NCI-H446 treated with DMSO at 0.1 percent for 48 hours (cell line): ENCODE results near the gene CDKN1A.
"Not testable (repeated sequence)": the region's sequence is repeated elsewhere in the genome, so short reads cannot be mapped to it uniquely, and the experiment has no call there.

Experiments
- DNase-seq: peaks from one replicate; lab custom pipeline; 2025; lab: John Stamatoyannopoulos, UW

The CDKN1A gene

DNA sequence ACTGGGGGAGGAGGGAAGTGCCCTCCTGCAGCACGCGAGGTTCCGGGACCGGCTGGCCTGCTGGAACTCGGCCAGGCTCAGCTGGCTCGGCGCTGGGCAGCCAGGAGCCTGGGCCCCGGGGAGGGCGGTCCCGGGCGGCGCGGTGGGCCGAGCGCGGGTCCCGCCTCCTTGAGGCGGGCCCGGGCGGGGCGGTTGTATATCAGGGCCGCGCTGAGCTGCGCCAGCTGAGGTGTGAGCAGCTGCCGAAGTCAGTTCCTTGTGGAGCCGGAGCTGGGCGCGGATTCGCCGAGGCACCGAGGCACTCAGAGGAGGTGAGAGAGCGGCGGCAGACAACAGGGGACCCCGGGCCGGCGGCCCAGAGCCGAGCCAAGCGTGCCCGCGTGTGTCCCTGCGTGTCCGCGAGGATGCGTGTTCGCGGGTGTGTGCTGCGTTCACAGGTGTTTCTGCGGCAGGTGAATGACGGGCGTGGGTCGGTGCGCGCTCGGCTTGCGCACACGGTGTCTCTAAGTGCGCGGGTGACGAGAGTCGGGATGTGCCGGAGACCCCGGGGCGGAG, at the start of gene CDKN1A:
TSS of gene CDKN1A (plus strand) at position 227 of the 555 bp plus-strand sequence. CDS start 5,388 bp downstream, outside the sequence.
- peak; percentile 90 for DNase-seq

DNA sequence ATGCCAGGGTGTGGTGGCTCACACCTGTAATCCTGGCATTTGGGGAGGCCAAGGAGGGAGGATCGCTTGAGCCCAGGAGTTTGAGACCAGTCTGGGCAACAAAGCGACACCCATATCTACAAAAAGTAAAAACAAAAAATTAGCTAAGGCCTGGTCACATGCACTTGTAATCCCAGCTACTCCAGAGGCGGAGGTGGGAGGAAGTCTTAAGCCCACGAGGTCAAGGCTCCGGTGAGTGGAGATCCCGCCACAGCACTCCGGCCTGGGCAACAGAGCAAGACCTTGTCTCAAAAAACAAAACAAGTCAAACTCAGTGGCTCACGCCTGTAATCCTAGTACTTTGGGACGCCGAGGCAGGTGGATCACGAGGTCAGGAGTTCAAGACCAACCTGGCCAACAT, 48.7 kb upstream of the CDKN1A start:
- no peak for DNase-seq

DNA sequence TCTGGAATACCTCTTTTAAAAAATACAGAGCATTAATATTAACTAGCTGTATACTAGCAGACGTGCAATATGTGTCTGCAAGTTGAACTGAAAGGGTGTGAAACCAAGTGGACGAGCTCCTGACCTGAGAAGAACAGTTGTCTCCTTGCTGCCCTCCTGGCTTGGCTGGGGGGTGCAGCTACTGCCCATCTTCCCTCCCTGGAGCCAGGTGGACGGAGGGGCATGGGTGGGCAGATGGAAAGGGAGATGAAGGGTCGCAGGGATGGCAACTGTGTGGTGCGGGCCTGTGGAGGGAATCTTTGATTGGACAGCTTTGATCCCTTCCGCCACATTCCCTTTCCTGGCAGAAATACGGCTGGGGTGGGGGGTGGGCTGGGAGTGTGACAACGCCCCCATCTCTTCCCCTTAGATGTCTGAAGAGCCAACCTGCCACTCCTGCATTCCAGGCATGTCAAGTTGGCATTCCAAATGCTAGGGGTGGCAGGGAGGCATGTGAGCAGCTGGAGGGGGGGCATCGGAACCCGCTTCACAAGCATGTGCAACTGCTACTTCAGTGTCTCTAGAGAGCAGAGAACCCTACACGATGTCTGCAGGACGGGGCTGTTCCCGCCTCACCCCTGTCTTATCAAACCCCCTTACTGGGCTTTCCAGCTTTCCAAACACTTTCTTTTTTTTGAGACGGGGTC, 47.0 kb upstream of the CDKN1A start:
- no peak for DNase-seq

DNA sequence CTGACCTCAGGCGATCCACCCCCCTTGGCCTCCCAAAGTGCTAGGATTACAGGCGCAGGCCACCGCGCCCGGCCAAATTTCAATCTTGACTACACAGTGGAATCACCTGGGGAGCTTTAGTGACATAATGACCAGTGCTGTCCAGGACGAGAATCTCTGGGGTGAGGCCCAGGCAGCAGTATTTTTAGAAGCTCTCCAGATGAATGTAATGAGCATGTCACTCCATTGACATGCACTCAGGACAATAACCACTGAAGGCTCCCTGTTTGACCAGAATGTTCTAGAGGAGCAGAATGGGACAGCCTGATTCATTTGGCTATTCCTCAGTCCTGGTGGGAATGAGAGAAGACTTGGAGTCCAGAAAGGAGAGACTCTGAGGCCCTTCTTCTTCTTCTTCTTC, 45.1 kb upstream of the CDKN1A start:
- DNase-seq, result no peak

DNA sequence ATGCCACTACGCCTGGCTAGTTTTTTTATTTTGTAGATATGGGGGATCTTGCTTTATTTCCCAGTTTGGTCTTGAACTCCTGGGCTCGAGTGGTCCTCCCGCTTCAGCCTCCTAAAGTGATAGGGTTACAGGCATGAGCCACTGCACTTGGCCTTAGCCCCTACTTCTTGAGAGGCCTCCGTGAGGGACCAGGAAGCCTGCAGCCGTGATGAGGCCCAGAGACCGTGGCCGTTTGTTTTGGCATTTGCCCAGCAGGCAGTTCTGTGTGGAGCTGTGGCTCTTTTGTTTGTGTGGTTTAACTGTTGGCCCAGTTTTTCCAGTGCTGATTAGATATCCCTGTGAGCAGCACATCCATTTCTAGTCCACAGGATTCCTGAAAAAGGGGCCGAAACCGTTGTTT, 44.6 kb upstream of the CDKN1A start:
- no peak for DNase-seq

DNA sequence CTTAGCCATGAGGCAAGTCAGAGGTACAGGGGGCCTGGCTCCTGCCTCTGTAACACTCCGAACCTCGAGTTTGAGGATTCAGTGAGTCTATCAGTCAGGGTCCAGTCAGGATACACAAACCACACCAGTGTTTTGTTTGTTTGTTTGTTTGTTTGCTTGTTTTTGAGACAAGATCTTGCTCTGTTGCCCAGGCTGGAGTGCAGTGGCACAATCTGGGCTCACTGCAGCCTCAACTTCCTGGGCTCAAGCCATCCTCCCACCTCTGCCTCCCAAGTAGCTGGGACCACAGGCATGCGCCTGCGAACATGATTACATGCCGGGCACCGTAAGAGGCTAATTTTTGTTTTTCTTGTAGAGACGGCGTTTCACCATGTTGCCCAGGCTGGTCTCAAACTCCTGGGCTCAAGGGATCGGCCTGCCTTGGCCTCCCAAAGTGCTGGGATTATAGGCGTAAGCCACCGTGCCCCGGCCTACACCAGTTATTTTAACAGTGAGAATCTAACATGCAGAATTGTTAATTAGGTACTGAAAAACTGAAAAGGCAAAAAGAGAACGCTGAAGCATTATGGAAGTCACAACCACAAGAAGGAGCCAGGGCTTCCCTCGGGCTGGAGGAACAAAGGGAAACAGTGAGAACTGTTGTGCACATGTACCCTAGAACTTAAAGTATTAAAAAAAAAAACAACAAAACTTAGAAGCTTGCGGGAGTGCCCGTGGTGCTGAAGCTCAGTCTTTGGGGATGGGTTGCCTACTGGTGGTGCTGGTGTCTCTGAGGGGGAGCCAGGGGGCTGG, 44.0 kb upstream of the CDKN1A start:
- DNase-seq, result no peak

DNA sequence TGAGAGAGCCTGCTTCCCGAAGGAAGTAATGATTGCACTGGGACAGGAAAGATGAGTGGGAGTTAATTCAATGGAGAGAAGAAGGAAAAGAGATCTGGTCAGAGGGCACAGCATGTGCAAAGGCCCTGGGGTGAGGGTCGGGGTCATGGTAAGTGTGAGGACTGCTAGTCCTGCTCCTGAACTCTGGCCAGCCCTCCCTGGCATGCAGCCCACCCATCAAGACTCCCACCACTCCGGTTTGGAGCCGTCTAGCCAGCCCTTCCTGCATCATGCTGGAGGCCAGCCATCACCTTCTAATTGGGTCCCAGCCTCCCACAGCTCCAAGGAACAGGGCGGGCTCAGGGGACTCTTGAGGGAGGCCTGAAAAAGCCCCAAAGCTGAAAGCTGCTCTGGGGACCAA, 42.2 kb upstream of the CDKN1A start:
- DNase-seq, result no peak

DNA sequence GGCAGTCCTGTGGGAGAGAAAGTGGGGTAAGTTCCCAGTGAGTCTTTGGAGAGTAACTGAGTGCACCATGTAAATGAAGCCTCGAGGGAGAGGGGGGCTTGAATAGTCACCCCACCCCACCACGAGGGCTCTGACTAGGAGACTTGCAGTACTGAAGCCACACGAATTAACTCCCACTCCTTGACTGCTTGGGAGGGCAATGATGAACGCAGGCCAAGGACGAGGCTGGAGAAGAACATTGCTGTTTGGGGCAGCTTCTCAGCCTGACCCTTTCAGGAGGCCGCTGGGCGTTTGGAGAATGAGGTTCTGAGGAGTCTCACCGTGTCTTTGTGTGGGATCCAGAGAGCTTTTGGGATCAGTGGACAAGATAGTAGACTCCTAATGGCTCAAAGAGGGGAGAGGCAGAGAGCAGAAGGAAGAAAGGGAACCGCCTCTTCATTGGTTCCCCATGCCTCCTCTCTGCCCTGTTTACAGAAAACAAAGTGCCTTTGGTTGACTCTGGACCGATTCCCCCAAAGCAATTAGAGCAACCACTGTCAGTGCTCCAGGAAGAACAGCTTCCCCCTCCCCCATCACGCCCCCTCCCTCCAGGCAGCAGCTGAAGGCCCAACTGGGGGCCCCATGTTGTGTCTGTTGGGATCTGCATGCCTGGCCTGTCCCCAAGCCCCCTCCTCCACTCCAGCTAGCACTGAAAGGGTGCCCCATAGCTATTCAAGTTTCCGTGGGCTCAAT, 41.7 kb upstream of the CDKN1A start:
- DNase-seq, result no peak

DNA sequence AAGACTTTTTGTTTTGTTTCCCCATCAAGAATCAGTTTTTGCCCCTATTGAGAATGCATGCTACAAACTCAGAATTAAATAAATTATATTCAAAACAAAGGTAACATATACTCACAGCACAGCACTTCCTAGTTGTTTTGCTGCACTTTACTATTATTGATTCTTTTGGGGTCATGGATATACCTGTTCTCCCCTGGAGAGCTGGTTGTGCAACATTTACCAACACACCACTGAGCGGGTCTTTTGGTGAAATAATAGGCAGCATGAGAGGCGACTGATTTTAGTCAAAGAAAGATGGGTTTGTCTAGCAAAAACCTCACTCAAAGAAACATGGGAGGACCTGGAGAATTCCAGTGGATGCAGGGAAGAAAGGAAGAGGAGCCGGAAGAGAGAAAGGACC, 39.9 kb upstream of the CDKN1A start:
- DNase-seq, result no peak

DNA sequence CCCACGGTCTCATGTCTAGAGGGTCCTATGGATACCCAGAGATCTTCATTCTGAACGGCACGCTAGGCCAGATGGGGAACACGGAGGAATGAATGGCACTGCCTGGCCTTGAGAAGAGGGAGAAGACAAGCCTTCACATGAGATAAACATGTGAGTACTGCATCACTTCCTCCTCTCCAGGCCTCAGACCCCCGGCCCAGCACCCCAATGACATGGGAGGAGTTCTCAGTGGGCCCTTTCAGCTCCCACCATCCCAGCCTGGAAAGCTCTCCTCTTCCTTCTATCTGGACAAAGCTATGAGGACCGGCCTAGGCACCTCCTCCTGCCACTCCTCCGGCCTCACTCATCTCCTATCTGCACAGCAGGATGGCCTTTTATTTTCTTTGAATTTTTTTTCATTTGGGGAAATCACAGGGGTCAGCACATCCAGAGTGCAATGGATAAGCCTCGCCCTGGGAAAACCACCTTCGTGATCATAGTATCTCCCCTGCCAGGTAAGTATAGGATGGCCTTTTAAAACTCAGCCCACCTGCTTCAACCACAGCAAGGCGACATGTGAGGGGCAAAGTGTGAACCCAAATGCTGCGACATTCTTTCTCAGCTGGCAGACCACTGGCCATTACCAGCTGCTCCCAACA, 39.2 kb upstream of the CDKN1A start:
- no peak for DNase-seq

DNA sequence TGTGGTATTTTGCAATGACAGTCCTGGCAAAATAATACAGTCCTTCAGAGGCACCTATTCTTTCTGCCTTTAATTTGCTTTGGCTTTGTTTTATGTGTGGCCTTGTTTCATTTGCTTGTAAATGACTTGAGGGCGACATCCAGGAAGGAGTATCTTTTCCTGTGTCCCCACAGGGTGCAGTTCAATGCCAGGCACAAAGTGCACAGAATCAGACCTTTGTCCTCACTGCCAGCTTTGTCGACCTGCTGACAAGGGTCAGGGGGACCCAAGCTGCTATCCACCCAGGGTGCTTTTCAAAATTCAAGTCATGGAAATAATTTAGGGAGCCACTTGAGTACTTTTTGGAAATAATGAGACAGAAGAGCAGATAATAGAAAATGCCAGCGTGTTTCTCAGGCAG, 37.0 kb upstream of the CDKN1A start:
- no peak for DNase-seq

DNA sequence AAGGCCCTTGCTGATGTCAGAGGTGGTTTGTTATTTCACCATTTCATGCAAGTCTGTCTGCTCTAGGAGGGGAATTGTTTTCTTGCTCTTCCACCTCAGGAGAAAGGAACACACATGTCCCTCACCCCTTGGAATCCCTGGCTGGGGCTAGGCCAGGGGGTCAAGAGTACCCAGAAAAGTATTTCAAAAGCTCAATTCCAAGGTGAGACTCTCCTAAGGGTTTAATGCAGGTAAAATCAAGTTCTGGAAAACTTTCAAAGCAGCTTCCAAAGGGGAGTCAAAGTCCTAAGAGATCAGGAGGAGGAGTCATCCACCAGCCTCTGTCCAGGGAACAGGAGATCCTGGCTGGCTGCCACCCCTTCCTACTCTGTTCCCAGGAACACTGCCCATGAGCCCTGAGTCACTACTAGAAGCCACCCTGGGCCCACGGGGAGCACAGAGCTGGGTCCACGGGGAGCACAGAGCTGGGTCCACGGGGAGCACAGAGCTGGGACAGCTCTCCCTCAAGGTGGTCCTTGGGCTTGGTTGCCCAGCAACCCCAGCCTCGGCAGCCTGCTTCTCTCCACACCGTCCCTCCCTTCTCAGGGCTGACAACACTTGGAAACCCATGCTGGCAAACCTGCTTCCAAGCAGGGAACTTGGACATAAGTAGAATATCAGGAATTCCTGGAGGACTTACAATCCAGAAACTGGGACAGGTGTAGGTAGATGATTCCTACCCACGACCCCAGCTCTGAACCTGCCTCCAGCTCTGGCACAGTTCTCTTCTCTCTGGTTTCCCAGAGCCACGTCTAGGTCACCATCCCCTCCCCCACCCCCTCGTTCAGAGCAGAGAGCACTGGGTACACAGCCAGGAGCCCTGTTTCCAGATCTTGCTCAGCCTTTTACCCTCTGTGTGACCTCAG, 35.3 kb upstream of the CDKN1A start:
- peak; percentile 35 for DNase-seq

DNA sequence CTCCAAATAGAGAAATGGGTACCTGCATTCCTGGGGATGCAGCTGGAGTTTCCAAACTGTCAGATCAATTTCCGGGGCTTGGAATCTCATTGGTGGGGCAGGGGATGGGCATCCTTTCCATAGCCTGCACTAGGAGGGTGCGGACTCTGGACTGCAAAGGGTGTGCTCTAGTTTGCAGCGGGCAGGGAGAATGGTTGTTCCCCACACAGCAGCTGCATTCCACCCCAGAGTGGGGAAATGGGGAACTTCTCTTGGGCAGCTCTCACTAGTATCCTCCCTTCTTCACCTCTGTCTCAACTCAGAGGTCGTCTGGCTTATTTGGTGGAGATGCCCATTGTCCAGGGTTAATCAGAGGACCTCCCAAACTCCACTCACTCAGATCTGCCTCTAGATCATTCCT, 34.5 kb upstream of the CDKN1A start:
- DNase-seq, result no peak

DNA sequence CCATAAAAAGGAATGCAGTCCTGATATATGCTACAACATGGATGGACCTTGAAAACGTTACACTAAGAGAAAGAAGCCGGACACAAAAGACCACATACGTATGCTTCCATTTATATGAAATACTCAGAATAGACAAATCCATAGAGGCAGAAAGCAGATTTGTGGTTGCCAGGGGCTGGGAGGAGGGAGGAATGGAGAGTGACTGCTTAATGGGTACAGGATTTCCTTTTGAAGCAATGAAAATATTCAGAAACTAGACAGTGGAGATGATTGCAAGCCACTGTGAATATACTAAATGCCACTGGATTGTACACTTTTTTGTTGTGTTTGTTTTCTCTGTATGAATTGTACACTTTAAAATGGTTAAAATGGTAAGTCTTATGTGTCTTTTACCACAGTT, 29.4 kb upstream of the CDKN1A start:
- no peak for DNase-seq

DNA sequence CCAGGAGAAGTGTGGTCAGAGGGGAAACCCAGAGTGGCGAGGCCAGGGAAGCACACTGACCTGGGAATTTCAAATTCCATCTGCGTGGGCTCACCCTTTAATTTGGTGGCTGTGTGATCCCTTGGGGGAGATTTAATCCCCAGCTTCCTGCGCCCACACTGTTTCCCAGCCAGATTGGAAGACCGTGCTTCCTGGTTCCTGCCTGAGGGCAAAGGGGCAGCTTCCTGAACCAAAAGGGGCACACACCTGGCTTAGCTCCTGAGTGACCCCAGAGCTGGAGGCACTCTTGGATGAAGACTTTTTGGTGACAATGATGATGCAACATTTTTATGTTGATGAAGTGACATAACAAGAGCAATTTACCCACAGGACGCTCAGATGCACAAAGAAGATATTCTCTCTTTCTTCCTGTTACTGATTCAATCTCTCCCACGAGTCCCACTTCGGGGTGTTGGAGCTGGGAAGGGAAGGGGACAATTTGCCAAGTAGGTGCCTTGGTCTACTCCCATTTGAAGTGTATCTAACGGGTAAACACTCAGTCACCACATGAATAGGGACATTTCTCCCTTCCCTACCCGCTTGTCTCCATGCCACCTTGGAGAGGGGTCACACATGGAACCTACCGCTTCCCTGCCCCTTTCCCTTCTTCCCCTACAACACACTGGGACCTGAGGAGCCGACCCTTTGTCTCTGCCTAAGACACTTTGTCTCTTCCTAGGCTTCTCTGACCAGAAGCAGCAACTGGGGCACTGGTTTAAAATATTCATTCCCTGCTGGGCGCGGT, 28.6 kb upstream of the CDKN1A start:
- DNase-seq, result no peak

DNA sequence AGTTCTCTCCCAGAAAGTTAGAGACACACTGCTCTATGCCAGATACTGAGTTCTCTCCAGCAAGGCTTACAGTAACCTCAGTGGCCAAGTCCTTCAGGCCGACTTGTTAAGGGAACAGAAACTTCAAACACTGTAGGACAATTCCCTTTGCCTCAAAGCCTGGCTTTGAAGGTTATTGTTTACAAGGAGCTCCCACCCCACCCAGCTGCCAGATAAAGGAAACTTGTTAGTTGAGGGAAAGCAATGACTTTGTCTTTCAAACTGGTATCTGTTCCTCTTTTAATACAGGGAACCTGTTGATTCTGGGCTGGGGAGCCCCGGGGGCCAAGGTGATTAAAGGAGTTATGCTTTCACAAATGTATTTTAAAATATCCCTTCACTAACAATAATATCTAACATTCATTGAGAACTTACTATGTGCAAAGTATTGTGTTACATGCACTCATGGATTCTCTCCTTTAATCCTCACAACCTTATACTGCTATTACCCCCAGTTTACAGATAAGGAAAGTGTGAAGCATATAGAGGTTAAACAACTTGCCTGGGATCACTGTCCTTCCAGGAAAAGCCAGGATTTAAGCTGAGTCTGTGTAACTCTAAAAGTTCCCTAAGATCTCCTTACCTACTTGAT, 27.6 kb upstream of the CDKN1A start:
- no peak for DNase-seq

DNA sequence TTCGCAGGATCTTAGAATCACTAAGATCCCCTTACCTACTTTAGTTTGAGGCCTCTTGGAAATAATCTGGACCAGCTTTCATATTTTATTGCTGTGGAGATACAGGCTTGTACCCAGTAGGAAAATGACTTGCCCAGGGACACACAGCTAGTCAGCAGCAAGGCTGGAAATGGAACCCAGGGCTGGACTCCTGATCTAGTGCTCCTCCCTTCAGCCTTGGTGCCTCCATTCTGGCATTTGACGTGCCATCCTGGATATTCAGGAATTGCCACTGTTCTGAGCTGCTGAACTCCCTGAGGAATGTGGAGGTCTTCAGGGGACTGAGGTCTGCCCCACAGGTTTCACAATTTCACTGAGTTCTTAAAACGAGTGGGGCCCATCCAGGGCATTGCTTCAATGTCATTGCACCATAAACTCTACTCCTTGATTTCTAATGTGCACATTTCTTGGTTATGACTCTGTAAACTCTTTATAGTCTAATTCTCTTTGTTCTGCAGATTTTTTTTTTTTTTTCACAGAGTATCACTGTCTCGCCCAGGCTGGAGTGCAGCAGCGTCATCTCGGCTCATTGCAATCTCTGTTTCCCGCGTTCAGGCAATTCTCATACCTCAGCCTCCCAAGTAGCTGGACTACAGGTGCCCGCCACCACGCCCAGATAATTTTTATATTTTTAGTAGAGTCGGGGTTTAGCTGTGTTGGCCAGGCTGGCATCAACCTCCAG, 26.7 kb upstream of the CDKN1A start:
- DNase-seq, result no peak

DNA sequence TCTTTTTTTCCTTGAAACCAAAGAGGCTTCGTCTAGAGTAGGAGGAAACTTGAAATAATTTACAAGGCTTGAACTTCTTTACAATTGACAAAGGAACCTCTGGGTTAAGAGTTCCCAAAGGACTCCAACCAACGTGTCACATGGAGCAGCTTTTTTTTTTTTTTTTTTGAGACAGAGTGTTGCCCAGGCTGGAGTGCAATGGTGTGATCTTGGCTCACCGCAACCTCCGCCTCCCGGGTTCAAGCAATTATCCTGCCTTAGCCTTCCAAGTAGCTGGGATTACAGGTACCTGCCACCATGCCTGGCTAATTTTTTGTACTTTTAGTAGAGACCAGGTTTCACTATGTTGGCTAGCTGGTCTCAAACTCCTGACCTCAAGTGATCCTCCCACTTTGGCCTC, 24.0 kb upstream of the CDKN1A start:
- DNase-seq, result not testable (repeated sequence)

DNA sequence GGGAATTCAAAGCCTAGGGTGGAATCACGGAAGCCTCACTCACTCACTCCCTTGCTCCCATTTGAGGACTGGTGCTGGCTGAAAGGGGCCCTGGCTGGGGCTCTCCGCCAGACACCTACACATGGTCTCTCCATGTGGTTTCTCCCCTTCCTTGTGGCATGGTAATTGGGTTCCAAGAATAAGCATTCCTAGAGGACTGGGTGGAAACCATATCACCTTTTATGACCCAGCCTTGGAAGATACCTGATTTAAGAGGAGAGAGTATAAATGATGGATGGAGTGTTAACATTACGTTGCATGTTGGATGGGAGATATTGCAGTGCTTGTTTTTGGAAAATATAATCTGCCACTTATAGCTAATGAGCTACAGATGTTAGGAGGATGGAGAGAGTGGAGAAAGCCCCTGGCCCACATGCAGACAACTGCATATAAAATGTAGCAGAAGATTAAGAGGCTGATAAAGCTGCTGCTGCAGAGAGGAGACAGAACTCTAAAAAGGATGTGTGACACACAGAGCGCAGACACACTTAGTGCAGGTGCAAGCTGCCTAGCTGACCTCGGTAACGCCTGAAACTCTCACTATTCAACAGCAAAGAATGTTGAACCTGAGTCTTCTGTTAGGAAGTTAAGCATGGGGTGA, 23.3 kb upstream of the CDKN1A start:
- no peak for DNase-seq
